Skin of body (tissue), 3 donors: ENCODE measurements around the gene FOXA2. TPM values are rescaled to one million over a fixed set of nuclear protein-coding genes. Genes with fewer than 3 reads are reported as not detected.

Experiments
- DNase-seq: peaks from one replicate; lab custom pipeline; 2025; lab: John Stamatoyannopoulos, UW
- small RNA-seq: library from RNA; depleted of rRNA; stranded (forward); fragments of <200 nt; gene quantifications from one replicate; pipeline ENCODE3, GENCODE V24; 2014; ENCODE audit warnings: low replicate concordance
- total RNA-seq: library from RNA; depleted of rRNA; stranded (reverse); fragments of >200 nt; gene quantifications from one replicate; pipeline ENCODE4 v1.2.3, GENCODE V29; 2014

Gene FOXA2
- total RNA-seq, 1 donor from 2014 or later: not detected

DNA sequence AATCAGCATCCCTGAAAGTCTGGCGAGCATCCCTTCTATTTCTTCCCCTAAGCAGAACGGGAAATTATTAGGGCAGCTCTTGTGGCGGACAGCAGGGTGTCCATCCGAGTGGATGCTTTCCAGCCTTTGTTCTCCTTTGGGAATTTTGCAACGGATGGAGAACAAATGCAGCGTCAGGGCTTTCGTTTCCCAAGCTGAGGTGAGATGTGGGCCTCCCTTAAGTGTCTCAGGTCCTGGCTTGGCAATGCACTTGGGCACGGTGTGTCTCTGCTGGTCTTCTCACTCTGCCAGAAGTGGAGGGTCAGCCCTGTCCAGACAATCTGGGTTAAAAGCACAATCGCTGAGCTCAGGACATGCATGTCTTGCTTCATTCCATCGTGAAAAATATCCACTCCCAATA lies 43.5 kb downstream of the FOXA2 start:
- DNase-seq: no peak

DNA sequence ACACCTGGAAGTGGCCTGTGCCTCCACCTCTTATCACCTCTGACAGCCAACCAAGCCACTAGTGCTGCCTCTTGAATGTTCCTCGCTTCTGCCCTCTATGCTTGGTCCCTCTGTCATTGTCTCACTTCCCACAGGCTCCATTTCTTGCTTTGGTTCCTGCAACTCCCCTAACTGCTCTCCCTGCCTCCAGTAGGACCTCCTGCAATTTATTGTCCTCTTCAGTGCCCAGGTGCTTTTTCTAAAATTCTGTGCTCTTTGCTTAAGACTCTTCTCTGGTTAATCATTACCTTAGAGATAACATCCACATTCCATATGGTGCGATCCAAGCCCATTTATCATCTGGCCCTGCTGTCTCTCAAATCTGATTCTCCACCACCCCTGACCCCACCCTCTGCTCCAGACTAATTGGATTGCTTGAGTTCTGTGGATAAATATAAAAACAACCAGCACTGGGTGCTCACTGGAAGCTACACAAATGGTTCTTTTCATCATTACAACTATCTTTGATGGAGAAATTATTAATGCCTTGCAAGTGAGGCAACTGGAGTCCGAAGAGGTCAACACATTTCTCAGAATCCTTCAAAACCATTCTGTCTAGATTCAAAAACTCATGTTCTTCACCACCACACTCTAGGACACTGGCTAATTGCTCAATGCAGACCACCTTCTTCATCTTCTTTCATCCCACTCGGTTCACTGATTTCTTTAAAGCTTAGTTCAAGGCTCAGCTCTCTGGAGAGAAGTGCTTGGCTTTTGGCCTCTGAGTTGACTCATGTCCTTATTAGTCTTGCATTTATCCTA lies 47.2 kb downstream of the FOXA2 start:
- DNase-seq: no peak

DNA sequence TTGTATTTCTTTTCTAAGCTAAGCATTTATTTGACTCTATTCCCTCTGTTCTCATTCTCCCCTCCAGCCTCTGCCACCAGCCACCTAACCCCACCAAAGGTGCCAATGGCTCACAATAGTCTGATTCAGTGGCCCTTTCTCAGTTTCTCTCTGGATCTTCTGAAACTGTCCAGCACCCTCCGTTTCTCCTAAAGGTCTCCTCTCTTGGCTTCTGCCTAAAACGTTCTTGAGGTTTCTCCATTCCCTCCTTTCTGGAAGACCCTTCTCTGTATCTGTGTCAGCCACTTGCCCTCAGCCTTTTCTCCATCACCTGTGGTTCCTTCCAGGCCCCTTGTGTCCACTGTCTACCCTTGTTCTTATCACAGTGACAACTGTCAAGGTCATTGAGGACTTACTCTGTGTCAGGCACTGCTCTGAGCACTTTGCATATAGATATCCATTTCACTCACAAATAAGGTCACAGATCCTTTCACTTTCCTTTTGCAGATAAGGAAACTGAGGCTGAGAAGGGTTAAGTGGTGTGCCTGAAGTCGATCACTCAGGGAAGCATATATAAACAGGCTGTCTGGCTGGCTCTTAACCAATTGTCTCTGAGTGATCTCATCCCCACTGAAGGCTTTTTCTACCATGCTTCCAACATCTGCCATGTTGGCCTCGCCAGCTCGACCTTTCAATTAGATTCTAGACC lies 48.1 kb downstream of the FOXA2 start:
- no peak for DNase-seq

DNA sequence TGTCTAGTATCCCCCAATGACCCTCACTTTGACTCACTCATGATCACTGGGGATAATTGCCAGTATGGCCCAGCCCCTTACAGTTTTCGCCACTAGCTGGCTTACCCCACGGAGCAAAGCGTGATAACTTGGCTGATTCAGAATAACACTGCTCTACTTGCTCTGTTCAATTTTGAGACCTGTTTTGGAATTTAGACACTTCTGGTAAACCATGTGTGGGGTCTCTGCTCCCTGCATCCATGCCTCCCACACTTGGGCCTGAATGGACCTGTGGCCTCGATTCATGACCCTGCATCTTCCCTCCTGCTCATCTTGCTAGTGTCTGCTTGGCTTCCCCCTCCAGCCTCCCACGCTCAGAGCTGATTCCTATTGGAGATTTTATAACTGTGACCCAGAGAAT lies 48.9 kb downstream of the FOXA2 start:
- DNase-seq: no peak

DNA sequence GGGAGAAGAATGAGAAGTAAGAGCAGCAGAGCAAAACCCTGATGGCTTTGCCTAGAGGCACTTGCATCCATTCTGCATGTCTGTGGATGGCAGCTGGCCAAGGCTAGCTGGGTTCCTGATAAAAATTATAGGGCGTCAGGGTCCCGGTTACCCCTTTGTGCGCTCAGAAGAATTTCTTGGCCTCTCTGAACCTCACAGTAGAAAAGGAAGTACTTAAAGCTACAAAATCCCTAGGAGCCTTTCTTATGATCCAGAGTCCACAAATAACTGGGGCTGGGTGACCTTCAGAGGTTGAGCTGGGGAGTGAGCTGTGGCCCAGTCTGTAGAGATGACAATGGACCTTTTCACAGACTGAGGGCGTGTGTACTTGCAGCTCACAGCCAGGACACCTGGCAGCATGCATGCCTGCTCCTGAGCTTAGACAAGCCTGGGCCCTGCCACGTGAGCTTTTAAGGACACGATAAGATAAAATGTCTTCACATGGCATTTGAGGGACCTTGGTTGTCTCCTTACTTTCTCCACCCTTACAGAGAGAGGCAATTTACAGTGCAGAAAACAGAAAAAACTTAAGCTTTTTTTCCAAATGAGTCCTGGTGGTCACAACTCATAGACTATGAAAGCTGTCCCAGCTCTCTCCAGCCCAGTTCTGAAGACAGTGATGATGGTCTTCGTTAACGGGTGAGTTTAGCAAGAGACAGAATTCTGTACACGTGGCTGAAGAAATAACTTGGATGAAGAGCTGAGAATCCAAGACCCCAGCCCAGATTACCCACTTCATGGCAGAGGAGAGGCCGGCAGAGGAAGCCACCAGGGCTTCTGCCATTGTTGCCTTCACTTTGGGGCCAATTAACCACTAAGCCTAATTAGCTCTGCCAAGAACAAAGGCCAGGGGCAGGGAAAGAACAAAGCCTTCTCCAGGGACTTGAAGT lies 50.3 kb downstream of the FOXA2 start:
- DNase-seq: no peak

DNA sequence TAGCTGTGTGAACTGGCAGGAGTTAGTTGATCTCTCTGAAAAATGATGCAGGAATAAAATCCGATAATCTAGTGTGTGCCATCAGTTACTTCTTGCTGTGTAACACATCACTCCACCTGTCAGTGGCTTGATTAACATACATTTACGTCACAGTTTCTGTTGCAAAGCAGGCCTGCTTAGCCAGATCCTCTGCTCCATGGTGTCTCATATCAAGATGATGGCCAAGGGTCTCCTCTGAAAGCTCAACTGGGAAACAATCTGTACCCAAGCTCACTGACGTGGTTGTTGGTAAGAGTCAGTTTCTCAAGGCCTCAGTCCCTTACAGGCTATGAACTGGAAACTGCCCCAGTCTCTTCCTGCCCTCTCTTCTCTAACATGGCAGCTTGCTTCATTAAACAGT lies 51.8 kb downstream of the FOXA2 start:
- no peak for DNase-seq

DNA sequence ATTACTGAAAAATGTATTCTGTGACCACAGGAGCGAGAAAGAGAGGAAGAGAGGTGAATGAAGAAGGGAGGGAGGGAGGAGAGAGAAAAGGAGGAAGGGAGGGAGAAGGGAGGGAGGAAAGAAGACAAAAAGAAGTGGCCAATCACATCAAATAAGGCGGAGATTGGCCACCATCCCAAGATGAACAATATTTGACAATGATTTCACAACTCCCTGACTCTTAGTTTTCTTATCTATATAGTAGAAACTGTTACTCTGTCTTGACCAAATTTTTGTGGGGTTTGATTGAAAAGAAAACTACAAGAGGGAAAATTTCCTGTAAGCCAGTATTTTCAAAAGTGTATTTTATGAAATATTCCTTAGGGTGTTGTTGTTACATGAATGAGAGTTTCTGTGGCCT lies 52.6 kb downstream of the FOXA2 start:
- DNase-seq: no peak

DNA sequence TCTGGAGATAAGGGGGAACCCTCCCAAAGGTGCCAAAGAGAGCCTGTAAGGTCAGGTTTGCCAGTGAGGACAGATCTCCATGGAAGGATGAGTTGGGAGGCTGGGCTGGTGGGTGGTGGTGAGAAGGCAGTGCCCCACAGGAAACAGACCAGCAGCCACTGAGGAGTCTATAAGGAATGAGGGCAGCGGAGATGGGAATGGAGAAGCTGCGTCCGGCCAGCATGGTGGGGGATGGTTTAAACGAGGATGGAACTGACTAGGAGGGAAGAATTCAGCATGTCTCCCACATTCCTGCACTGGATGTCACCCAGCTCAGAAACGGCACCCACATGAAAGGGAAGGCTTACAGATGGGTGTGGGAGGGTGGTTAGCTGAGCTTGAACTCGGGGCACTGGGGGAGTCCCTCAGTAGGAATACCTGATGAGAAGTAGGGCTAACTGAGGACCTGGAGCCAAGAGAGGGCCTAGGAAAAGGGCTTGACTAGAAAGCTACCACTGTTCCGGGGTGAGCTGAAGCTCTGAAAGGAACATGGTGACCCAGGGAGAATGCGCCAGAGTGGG lies 53.2 kb downstream of the FOXA2 start:
- DNase-seq: no peak

Small RNAs within 50 kb of the gene (small RNA-seq; reads per million reads assigned to genes)
- gene LINC00261: not detected
